Epithelial cell of esophagus (primary cell): ENCODE results near the gene FSIP2.
A peak's percentile ranks its signal among the peaks of the same experiment; 100 is the strongest.

ENCODE experiments used
- DNase-seq: peaks from one replicate; pipeline ENCODE4 v3.0.0; 2010; ENCODE audit warnings: low read depth
- H3K4me3 ChIP-seq: 2 replicates; pipeline ENCODE4 v1.5.1; 2011; ENCODE audit warnings: mild to moderate bottlenecking, low read length, control low read depth
- TF ChIP-seq, protein P1 (sequence below): IDR thresholded peaks from 2 replicates; pipeline ENCODE4 v1.5.1; 2011; ENCODE audit warnings: low read depth, mild to moderate bottlenecking, low read length, control low read depth, inconsistent platforms; ENCODE audit not compliant: insufficient read depth; ENCODE audit errors: missing control alignments

FSIP2 gene, protein sequence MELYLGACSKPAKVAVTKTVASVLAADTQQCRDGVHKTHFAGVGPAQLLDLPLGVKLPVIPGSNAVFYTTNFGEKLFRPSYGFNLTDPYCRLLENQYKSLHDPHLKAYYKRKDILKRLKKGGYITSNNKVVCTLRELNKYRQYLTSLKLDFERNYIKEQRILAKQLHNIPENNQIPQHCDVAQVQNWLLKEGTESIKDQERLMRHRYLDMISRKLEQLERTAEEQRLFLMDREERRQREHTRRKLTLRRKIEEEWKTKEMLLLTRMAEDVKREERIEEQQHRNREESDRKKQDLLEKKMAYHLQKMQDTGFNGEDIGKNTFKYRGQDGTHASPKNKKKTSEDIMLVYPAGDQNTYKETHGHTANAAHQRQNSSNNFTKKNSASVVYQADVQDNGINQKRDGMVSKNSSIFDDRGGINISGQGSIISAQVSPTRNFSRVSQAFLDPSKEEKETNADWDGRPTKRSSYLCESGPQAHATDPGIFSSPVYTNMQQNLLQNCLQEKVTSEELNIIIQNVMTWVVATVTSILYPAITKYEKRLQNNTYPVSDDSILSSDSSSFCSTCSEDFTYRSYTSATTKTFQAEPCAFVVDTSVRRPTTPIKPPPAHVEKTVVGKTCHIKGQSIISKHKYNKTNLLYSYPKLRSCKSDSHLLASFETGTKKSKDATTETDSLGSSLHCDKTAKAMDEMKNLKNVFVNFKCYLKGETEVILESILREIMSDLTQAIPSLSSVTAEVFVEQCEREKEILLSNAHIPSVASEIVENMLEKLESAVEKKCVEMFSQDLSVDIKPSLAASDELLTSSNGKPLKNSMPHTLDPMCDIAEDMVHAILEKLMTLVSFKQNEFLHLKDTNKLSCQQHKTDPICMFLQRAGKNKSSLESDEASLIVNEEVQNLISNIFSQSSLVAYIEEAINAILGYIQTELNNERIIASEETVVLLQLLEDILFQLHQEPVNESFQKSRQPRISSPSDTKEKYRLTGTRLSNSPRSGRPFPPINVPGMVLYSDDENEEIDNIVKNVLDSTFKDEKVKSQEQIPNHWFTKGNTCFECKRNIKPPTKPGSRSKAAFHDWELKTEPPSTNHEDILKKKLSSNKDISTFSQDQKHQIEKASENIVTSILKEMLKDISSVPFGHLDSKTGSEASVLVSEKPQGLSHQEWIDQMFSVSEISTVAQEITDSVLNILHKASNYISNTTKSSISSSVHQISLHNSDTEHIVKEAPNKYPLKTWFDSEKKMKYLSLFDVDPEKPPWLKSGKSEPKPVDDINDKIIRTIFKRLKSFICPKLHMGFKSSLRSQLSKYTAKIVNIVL (N-terminal part only)

DNA sequence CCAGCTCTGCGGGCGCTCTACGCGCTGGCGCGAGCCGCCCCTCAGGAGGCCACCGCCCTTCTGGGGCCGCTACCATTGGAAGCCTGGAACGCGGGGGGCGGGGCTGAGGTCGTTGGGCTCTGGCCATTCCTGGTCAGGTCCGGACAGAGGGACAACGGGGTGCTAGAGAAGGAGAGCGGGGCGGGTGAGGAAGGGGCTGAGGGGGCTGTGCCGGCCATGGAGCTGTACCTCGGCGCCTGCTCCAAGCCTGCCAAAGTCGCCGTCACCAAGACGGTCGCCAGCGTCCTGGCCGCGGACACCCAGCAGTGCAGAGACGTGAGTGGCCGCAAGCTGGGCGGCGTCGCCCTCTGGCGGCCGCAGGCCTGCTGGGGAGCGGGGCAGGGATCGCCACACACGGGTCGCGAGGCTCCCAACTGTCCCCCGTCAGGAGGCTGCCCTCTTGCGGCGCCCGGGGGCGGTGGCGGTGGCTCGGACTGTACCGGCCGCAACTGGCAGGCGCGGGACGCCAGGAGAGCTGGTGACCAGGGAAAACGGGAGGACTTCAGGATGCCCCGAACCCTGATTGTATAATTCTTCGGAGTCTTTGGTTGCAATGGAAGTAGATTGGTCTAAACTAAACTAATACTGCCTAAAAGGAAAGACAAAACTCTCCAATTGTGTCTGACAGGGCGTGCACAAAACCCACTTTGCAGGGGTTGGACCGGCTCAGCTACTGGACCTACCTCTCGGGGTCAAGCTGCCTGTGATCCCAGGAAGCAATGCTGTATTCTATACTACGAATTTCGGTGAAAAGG is at the start of gene FSIP2:
TSS of gene FSIP2 (plus strand) at position 126 of the 794 bp plus-strand sequence. CDS start at position 217, 91 bp downstream.
- peak; percentile 86 for DNase-seq
- peak within 1 kb of the TSS; percentile 52 for H3K4me3 ChIP-seq
- TF ChIP-seq, protein P1, sequence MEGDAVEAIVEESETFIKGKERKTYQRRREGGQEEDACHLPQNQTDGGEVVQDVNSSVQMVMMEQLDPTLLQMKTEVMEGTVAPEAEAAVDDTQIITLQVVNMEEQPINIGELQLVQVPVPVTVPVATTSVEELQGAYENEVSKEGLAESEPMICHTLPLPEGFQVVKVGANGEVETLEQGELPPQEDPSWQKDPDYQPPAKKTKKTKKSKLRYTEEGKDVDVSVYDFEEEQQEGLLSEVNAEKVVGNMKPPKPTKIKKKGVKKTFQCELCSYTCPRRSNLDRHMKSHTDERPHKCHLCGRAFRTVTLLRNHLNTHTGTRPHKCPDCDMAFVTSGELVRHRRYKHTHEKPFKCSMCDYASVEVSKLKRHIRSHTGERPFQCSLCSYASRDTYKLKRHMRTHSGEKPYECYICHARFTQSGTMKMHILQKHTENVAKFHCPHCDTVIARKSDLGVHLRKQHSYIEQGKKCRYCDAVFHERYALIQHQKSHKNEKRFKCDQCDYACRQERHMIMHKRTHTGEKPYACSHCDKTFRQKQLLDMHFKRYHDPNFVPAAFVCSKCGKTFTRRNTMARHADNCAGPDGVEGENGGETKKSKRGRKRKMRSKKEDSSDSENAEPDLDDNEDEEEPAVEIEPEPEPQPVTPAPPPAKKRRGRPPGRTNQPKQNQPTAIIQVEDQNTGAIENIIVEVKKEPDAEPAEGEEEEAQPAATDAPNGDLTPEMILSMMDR: peak; percentile 61

GRCh38 chr2:185689906-185690539 is 48.6 kb upstream of the FSIP2 start:
- TF ChIP-seq, protein P1: no peak
- peak; percentile 42 for DNase-seq
- H3K4me3 ChIP-seq: no peak overlapping the region

- no peak for DNase-seq
- TF ChIP-seq, protein P1: no peak
- no peak overlapping the region for H3K4me3 ChIP-seq
These were observed 42.8 kb upstream of the FSIP2 start for GRCh38 chr2:185695711-185696235.

DNA sequence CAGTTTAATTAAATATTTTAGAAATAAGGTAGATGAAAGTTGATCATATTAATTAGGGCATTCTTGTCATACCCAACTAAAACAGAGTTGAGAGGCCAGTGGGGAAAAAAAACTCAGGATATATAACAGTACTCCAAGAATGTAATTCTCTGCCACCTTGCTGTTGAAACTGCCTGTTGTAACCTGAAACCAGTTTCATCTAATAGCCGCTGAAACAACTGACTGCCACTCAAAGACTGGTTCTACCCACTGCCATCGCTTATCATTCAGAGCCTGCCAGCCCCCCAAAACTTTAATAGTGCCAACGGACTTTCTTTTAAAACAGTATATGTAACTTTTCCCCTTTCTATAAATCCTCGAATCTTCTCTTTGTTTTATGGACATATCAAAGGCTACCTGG is 37.7 kb upstream of the FSIP2 start:
- DNase-seq: peak; percentile 7
- TF ChIP-seq, protein P1: no peak
- no peak overlapping the region for H3K4me3 ChIP-seq

DNA sequence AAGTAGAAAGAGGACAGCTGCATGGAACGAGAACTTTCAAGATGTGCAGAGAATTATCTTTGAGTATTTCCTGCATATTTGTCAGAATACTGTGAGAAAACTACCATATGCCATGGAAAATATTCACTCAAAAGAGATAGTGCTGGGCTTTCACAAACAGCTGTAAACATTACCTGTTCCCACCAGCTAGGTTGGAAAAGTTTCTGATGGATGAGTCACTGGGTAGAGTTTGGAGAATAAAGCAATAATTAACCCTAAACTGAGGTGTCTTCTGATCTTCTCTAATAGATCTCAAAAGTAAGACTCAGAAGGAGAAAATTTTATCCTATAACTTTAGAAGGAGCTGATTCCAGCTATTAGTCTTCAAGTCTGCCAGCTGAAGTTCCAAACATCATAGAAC is 3.9 kb upstream of the FSIP2 start:
- no peak for DNase-seq
- no peak overlapping the region for H3K4me3 ChIP-seq
- TF ChIP-seq, protein P1: no peak
